GM10266 (cell line): Measurements from ENCODE around the gene KCNJ10.

Source experiments
- DNase-seq: peaks from one replicate; pipeline ENCODE4 v3.0.0; 2012; ENCODE audit errors: extremely low spot score
- CTCF ChIP-seq: IDR thresholded peaks from 2 replicates; pipeline ENCODE4 v1.5.1; 2012; ENCODE audit warnings: mild to moderate bottlenecking, low read depth; ENCODE audit not compliant: control insufficient read depth, insufficient read depth; ENCODE audit errors: missing control alignments

Gene KCNJ10

GRCh38 chr1:159988006-159988405 is 82.0 kb downstream of the KCNJ10 start:
- TF ChIP-seq CTCF, result no peak

GRCh38 chr1:159987186-159987585 is 82.8 kb downstream of the KCNJ10 start:
- no peak for TF ChIP-seq CTCF
- DNase-seq, result no peak

More at GRCh38 chr1:159988006-159988405, 82.0 kb downstream of the KCNJ10 start:
- no peak for DNase-seq

- no peak for DNase-seq
- no peak for TF ChIP-seq CTCF
Measured at GRCh38 chr1:159986531-159986930, 83.4 kb downstream of the KCNJ10 start.

GRCh38 chr1:159986093-159986492 is 83.9 kb downstream of the KCNJ10 start:
- no peak for DNase-seq
- TF ChIP-seq CTCF, result no peak

- no peak for DNase-seq
- TF ChIP-seq CTCF, result no peak
Measured at GRCh38 chr1:159985473-159985872, 84.5 kb downstream of the KCNJ10 start.

- no peak for TF ChIP-seq CTCF
- DNase-seq, result no peak
Measured at GRCh38 chr1:159983681-159984080, 86.3 kb downstream of the KCNJ10 start.

- DNase-seq, result no peak
- no peak for TF ChIP-seq CTCF
Measured at GRCh38 chr1:159982280-159982679, 87.7 kb downstream of the KCNJ10 start.
